ENCODE results near the gene CCDC24. TPM values are rescaled to one million over a fixed set of nuclear protein-coding genes. Genes with fewer than 3 reads are reported as not detected.

CCDC24 gene
- total and polyA plus RNA-seq, 4 donors, result 0.92 to 4.2 (median 2.3) TPM

DNA sequence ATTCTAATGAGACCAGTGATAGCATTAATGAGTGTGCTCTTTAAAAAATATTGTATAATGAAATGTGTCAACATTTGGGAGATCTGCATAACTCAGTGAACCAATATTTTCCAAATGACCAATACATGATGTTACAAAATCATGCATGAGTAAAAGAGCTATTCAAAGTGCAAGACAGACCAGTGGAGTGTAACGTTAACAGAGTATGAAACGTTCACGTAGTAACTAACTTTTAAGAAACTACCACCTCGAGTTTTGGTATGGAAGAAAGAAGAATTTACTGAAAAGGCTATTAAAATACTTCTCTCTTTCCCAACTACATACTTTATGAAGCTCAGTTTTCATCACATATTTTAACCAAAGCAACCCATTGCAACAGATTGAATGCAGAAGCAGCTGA is 49.4 kb downstream of the CCDC24 start (continued):
- TF ChIP-seq, protein P1, sequence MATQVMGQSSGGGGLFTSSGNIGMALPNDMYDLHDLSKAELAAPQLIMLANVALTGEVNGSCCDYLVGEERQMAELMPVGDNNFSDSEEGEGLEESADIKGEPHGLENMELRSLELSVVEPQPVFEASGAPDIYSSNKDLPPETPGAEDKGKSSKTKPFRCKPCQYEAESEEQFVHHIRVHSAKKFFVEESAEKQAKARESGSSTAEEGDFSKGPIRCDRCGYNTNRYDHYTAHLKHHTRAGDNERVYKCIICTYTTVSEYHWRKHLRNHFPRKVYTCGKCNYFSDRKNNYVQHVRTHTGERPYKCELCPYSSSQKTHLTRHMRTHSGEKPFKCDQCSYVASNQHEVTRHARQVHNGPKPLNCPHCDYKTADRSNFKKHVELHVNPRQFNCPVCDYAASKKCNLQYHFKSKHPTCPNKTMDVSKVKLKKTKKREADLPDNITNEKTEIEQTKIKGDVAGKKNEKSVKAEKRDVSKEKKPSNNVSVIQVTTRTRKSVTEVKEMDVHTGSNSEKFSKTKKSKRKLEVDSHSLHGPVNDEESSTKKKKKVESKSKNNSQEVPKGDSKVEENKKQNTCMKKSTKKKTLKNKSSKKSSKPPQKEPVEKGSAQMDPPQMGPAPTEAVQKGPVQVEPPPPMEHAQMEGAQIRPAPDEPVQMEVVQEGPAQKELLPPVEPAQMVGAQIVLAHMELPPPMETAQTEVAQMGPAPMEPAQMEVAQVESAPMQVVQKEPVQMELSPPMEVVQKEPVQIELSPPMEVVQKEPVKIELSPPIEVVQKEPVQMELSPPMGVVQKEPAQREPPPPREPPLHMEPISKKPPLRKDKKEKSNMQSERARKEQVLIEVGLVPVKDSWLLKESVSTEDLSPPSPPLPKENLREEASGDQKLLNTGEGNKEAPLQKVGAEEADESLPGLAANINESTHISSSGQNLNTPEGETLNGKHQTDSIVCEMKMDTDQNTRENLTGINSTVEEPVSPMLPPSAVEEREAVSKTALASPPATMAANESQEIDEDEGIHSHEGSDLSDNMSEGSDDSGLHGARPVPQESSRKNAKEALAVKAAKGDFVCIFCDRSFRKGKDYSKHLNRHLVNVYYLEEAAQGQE (IDR thresholded peaks at IDR 0.05), result no peak
- no peak for TF ChIP-seq FOXA1 (IDR thresholded peaks at IDR 0.05)
- TF ChIP-seq RAD21 (IDR thresholded peaks at IDR 0.05), result no peak
- no peak for TF ChIP-seq YY1 (IDR thresholded peaks at IDR 0.05)

GRCh38 chr1:44043176-44044070 is 52.0 kb downstream of the CCDC24 start:
- no peaks in the 10 kb centered on the region for H3K4me1 ChIP-seq (ENCODE audit: control insufficient read depth in 4 of 4, insufficient read depth in 4 of 4, low read length in 3 of 4)
- TF ChIP-seq GABPA (IDR thresholded peaks at IDR 0.05 in 1 of 2, conservative IDR thresholded peaks at IDR 0.05 in 1 of 2), result no peak
- no peak for TF ChIP-seq TAF1 (conservative IDR thresholded peaks at IDR 0.05)
- TF ChIP-seq, protein P2, sequence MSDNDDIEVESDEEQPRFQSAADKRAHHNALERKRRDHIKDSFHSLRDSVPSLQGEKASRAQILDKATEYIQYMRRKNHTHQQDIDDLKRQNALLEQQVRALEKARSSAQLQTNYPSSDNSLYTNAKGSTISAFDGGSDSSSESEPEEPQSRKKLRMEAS (IDR thresholded peaks at IDR 0.05), result no peak
- TF ChIP-seq HNF4G (IDR thresholded peaks at IDR 0.05), result no peak
- TF ChIP-seq YY1 (IDR thresholded peaks at IDR 0.05), result no peak
- no peak for TF ChIP-seq FOXA2 (IDR thresholded peaks at IDR 0.05)
- no peak for TF ChIP-seq RXRA (IDR thresholded peaks at IDR 0.05)
- no peak for TF ChIP-seq NR2F2 (IDR thresholded peaks at IDR 0.05)
- TF ChIP-seq, protein P3, sequence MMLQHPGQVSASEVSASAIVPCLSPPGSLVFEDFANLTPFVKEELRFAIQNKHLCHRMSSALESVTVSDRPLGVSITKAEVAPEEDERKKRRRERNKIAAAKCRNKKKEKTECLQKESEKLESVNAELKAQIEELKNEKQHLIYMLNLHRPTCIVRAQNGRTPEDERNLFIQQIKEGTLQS (IDR thresholded peaks at IDR 0.05), result no peak
- TF ChIP-seq FOXA1 (IDR thresholded peaks at IDR 0.05), result no peak
- no peak for TF ChIP-seq RAD21 (IDR thresholded peaks at IDR 0.05)
- TF ChIP-seq SP1 (IDR thresholded peaks at IDR 0.05), result no peak
- TF ChIP-seq, protein P1 (IDR thresholded peaks at IDR 0.05), result no peak
- no peak for TF ChIP-seq EGR1 (IDR thresholded peaks at IDR 0.05; ENCODE audit: low read depth in 2 of 2)
- TF ChIP-seq, protein P4, sequence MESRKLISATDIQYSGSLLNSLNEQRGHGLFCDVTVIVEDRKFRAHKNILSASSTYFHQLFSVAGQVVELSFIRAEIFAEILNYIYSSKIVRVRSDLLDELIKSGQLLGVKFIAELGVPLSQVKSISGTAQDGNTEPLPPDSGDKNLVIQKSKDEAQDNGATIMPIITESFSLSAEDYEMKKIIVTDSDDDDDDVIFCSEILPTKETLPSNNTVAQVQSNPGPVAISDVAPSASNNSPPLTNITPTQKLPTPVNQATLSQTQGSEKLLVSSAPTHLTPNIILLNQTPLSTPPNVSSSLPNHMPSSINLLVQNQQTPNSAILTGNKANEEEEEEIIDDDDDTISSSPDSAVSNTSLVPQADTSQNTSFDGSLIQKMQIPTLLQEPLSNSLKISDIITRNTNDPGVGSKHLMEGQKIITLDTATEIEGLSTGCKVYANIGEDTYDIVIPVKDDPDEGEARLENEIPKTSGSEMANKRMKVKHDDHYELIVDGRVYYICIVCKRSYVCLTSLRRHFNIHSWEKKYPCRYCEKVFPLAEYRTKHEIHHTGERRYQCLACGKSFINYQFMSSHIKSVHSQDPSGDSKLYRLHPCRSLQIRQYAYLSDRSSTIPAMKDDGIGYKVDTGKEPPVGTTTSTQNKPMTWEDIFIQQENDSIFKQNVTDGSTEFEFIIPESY (IDR thresholded peaks at IDR 0.05), result no peak
- TF ChIP-seq HNF4A (conservative IDR thresholded peaks at IDR 0.05), result no peak
- TF ChIP-seq, protein P5, sequence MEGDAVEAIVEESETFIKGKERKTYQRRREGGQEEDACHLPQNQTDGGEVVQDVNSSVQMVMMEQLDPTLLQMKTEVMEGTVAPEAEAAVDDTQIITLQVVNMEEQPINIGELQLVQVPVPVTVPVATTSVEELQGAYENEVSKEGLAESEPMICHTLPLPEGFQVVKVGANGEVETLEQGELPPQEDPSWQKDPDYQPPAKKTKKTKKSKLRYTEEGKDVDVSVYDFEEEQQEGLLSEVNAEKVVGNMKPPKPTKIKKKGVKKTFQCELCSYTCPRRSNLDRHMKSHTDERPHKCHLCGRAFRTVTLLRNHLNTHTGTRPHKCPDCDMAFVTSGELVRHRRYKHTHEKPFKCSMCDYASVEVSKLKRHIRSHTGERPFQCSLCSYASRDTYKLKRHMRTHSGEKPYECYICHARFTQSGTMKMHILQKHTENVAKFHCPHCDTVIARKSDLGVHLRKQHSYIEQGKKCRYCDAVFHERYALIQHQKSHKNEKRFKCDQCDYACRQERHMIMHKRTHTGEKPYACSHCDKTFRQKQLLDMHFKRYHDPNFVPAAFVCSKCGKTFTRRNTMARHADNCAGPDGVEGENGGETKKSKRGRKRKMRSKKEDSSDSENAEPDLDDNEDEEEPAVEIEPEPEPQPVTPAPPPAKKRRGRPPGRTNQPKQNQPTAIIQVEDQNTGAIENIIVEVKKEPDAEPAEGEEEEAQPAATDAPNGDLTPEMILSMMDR (IDR thresholded peaks at IDR 0.05; ENCODE audit: low read depth, low read length, missing input control), result no peak
- H3K4me3 ChIP-seq (ENCODE audit: low read depth in 1 of 3, low read length in 3 of 3), result no peak overlapping the region
- 79% methylated on average over 16 of the region's 16 CpGs for WGBS
- no peaks in the 10 kb centered on the region for H3K9me3 ChIP-seq (ENCODE audit: control insufficient read depth in 4 of 4, low read length in 3 of 4)
- no peaks in the 10 kb centered on the region for H3K36me3 ChIP-seq (ENCODE audit: control insufficient read depth in 4 of 4, insufficient read depth in 3 of 4, low read depth in 1 of 4, low read length in 3 of 4)
- H3K9ac ChIP-seq (ENCODE audit: low read depth in 1 of 2, low read length in 2 of 2), result no peak overlapping the region
- no peak overlapping the region for H3K27ac ChIP-seq (ENCODE audit: low read depth in 1 of 2, low read length in 2 of 2)
- H3K27me3 ChIP-seq (ENCODE audit: control insufficient read depth in 4 of 4, insufficient read depth in 4 of 4, low read length in 3 of 4), result no peaks in the 10 kb centered on the region
- no peak for DNase-seq (ENCODE audit: low spot score)
